Ascending aorta (tissue), 2 donors: ENCODE measurements around the gene PLA2G4D. TPM values are rescaled to one million over a fixed set of nuclear protein-coding genes. Genes with fewer than 3 reads are reported as not detected.

ENCODE experiments used
- DNase-seq, 2 donors: peaks; one replicate each; pipeline ENCODE4 v3.0.0-alpha.2; 2019; ENCODE audit warnings: low spot score in 2 of 2
- H3K27ac ChIP-seq, 2 donors: fragments of 200-600 bp; sonication (generic); one replicate each; pipeline ENCODE4 v1.5.1; 2016 to 2017; ENCODE audit warnings: mild to moderate bottlenecking in 1 of 2
- H3K27me3 ChIP-seq: fragments of 200-600 bp; sonication (generic); one replicate; pipeline ENCODE4 v1.5.1; 2017
- H3K36me3 ChIP-seq, 2 donors: fragments of 200-600 bp; sonication (generic); one replicate each; pipeline ENCODE4 v1.5.1; 2016
- H3K4me1 ChIP-seq, 2 donors: fragments of 200-600 bp; sonication (generic); one replicate each; pipeline ENCODE4 v1.5.1; 2016 to 2017; ENCODE audit warnings: mild to moderate bottlenecking in 1 of 2
- H3K4me3 ChIP-seq, 2 donors: fragments of 200-600 bp; sonication (generic); one replicate each; pipeline ENCODE4 v1.5.1; 2016 to 2017; ENCODE audit warnings: mild to moderate bottlenecking in 1 of 2
- H3K9me3 ChIP-seq, 2 donors: fragments of 200-600 bp; sonication (generic); one replicate each; pipeline ENCODE4 v1.5.1; 2016
- intact Hi-C: fragments of 100-400 bp; cut with DNase I; formaldehyde crosslinking; loops from one replicate; pipeline ENCODE4 v1.15.1; 2023
- total RNA-seq: library from RNA; depleted of rRNA; stranded (reverse); fragments of >200 nt; gene quantifications from one replicate; pipeline ENCODE4 v1.1.0, GENCODE V29; 2016
- TF ChIP-seq, protein P1 (sequence below), 3 experiments: fragments of 200-600 bp in 2 of 3; fragments of 450-650 bp in 1 of 3; sonication (generic) in 2 of 3; IDR thresholded peaks; one replicate each; pipeline ENCODE4 v1.5.1; 2016 to 2019; ENCODE audit warnings: antibody characterized with exemption in 3 of 3, mild to moderate bottlenecking in 1 of 3, moderate library complexity in 1 of 3

The PLA2G4D gene, protein sequence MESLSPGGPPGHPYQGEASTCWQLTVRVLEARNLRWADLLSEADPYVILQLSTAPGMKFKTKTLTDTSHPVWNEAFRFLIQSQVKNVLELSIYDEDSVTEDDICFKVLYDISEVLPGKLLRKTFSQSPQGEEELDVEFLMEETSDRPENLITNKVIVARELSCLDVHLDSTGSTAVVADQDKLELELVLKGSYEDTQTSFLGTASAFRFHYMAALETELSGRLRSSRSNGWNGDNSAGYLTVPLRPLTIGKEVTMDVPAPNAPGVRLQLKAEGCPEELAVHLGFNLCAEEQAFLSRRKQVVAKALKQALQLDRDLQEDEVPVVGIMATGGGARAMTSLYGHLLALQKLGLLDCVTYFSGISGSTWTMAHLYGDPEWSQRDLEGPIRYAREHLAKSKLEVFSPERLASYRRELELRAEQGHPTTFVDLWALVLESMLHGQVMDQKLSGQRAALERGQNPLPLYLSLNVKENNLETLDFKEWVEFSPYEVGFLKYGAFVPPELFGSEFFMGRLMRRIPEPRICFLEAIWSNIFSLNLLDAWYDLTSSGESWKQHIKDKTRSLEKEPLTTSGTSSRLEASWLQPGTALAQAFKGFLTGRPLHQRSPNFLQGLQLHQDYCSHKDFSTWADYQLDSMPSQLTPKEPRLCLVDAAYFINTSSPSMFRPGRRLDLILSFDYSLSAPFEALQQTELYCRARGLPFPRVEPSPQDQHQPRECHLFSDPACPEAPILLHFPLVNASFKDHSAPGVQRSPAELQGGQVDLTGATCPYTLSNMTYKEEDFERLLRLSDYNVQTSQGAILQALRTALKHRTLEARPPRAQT
- total RNA-seq, result not detected

DNA sequence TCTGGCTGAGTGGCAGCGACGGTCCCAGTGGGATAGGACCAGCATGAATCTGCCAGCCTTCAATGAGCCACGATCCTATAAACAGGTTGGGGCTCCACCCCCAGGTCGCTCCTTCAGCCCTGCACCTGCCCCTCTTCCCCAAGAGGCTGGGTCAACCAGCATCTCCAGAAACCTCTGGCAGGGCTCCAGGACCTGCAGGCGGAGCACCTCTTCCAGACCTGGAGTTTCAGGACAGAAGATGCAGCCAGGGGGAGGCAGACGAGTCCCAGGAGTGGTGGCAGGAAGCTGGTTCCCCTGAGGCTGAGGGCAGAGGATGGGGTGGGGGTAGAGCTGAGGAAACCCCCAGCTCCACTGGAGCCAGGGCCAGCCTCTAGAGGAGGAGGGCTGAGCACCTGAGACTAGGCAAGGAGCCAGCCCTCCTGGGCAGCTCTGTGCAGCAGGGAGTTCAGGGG is at the start of gene PLA2G4D:
PLA2G4D (minus strand) TSS at position 51 of the 452 bp plus-strand sequence. CDS start 103 bp downstream, outside the sequence.
- intact Hi-C loops, result no loop called here
- Histone ChIP-seq H3K4me1 (peaks cover 0 to 5% of the 10 kb centered on the region in 2 donors), H3K27me3 (no peaks in the 10 kb centered on the region), H3K4me3 (no peak within 1 kb of the TSS), H3K9me3 (no peaks in the 10 kb centered on the region), H3K36me3 (no peaks in the 10 kb centered on the region), H3K27ac (no peak within 1 kb of the TSS)
- TF ChIP-seq, protein P1, sequence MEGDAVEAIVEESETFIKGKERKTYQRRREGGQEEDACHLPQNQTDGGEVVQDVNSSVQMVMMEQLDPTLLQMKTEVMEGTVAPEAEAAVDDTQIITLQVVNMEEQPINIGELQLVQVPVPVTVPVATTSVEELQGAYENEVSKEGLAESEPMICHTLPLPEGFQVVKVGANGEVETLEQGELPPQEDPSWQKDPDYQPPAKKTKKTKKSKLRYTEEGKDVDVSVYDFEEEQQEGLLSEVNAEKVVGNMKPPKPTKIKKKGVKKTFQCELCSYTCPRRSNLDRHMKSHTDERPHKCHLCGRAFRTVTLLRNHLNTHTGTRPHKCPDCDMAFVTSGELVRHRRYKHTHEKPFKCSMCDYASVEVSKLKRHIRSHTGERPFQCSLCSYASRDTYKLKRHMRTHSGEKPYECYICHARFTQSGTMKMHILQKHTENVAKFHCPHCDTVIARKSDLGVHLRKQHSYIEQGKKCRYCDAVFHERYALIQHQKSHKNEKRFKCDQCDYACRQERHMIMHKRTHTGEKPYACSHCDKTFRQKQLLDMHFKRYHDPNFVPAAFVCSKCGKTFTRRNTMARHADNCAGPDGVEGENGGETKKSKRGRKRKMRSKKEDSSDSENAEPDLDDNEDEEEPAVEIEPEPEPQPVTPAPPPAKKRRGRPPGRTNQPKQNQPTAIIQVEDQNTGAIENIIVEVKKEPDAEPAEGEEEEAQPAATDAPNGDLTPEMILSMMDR (IDR thresholded peaks at IDR 0.05), result no peak
- no peak for DNase-seq

DNA sequence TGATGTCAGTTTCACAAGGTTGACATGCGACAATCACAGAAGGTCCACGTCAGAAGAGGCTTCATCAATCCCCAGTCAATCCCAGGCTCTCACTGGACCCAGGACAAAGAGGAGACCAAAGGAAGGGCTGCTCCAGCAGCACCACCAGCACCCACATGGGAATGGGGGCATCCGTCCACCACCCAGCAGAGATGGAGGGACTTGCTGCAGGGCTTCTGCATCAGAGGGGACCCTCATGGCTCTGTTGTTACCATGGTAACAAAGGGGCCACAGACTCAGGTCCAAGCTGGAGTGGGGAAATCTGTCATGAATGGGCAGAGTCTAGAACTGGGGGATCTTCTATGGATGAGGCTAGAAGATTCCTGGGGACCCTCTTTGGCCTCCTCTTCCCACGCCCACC is 49.0 kb upstream of the PLA2G4D start:
- intact Hi-C loops, result no loop called here
- Histone ChIP-seq H3K36me3 (no peaks in the 10 kb centered on the region), H3K27ac (no peak overlapping the region), H3K4me1 (no peaks in the 10 kb centered on the region), H3K9me3 (no peaks in the 10 kb centered on the region), H3K27me3 (no peaks in the 10 kb centered on the region), H3K4me3 (no peak overlapping the region)
- TF ChIP-seq, protein P1 (IDR thresholded peaks at IDR 0.05), result no peak
- no peak for DNase-seq

DNA sequence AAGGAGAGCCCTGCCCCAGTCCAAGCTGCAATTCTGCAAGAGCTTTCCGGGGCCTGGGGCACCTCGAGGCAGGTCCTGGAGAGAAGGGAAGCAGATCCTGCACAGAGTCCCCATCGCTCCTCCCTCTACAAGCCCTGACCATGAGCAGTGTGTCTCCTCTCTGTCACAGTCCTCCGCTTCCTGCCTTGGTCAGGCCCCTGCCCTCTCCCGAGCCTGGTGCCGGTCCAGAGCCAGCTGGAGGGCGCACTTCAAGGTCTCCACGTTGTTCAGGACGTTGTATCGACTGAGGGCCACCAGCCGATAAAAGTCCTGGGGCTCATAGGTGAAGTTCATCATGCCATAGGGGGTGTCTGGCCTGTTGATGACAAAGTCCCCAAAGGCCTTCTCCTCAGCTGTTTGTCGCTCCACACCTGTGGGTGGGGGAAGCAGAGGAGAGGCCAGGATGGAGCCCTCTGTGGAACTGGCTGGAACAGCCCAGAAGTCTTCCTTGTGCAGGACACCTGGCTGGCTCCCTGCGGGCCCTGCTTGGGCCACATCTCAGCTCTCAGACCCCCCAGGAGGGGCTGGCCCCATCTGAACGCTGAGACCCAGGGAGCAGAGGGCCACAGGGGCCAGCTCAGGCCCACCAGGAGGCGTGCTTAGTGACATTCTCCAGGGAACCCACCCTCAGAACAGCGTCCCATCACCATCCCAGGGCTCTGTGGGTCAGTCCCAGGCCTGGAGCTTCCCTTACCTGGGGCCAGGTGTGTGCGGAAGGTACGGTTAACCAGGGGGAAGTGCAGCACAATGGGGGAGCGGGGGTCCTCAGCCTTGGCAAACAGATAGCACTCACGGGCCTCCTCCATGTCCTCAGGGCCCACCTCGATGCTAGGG is 47.7 kb upstream of the PLA2G4D start:
- TF ChIP-seq, protein P1 (IDR thresholded peaks at IDR 0.05), result no peak
- H3K27me3 ChIP-seq, result no peaks in the 10 kb centered on the region
- H3K4me1 ChIP-seq, result no peaks in the 10 kb centered on the region
- H3K36me3 ChIP-seq, result no peaks in the 10 kb centered on the region
- intact Hi-C loops, result no loop called here
- DNase-seq, result no peak
- no peaks in the 10 kb centered on the region for H3K9me3 ChIP-seq
- H3K27ac ChIP-seq, result no peak overlapping the region
- H3K4me3 ChIP-seq, result no peak overlapping the region

DNA sequence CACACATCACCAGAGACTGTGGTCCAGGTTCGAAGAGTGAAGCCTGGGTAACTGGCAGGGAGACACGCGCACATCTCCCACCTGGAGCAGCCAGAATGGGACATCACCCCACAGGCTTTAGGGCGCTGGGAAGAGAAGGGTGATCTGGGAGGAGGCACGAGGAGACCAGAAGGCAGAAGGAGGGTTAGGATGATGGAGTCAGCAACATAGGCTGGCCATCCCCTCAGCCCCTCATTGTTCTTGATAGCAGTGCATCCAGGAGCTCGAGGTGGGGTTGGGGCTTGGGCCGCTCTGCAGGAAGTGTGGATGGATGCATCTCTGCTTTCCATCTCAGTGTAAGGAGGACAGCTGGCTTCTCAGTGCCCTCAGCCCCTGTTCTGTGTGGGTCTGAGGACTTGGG is 46.9 kb upstream of the PLA2G4D start:
- H3K27ac ChIP-seq, result no peak overlapping the region
- no peak overlapping the region for H3K4me3 ChIP-seq
- H3K9me3 ChIP-seq, result no peaks in the 10 kb centered on the region
- intact Hi-C loops, result no loop called here
- TF ChIP-seq, protein P1 (IDR thresholded peaks at IDR 0.05), result no peak
- no peaks in the 10 kb centered on the region for H3K27me3 ChIP-seq
- H3K36me3 ChIP-seq, result no peaks in the 10 kb centered on the region
- DNase-seq, result no peak
- no peaks in the 10 kb centered on the region for H3K4me1 ChIP-seq

DNA sequence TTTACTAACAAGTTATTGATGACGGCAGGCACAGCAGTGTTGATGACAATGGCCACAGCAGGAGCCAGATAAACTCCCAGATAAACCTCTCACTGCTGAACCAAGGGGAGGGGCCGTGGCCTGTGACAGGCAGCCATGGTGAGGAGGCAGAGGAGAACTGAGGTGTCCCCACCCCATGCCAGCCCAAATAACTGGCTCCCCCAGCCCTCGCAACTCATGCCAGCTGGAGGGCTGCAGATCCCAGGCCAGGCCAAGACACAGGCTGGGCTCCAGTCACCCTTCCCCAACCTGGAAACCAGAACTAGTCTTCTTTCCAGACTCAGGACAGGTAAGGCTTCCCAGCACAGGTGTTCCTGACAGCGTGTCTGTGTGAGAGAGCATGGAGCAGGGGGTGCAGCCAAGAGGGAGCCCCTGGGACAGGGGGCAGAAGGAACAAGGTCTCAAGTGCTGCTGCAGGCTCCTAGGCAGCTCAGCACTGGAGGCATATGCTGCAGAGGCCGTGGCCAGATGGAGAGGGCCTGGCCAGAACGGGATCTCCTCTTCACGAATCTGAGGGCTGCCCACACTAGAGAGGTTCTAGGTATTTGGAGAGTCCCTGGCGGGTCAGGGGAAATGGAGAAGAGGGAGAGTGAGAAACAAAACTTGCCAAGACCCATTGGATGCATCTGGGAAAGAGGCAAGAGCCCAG is 46.2 kb upstream of the PLA2G4D start:
- Histone ChIP-seq H3K4me3 (no peak overlapping the region), H3K27ac (no peak overlapping the region), H3K9me3 (no peaks in the 10 kb centered on the region), H3K4me1 (no peaks in the 10 kb centered on the region), H3K27me3 (no peaks in the 10 kb centered on the region), H3K36me3 (no peaks in the 10 kb centered on the region)
- no peak for DNase-seq
- intact Hi-C loops, result no loop called here
- TF ChIP-seq, protein P1 (IDR thresholded peaks at IDR 0.05), result no peak
